Loucy (cell line): ENCODE results near the gene PIGZ.

Experiments used
- CTCF ChIP-seq: fragments of 200-600 bp; sonication (generic); conservative IDR thresholded peaks from 2 replicates; pipeline ENCODE4 v1.5.1; 2014; ENCODE audit warnings: mild to moderate bottlenecking, antibody characterized with exemption, low read length
- EZH2phosphoT487 ChIP-seq: fragments of 200-600 bp; IDR thresholded peaks from 2 replicates; pipeline ENCODE4 v1.6.1; 2018; ENCODE audit warnings: antibody characterized with exemption, mild to moderate bottlenecking, moderate library complexity, borderline replicate concordance

GRCh38 chr3:196994056-196994455 lies 25.4 kb upstream of the PIGZ start:
- TF ChIP-seq CTCF, result no peak
- no peak for TF ChIP-seq EZH2phosphoT487
